DMS114 treated with DMSO at 0.1 percent for 48 hours (cell line): ENCODE results near the gene ADK.

Source experiments
- DNase-seq: peaks from one replicate; lab custom pipeline; 2025; ENCODE audit not compliant: unreplicated experiment; lab: John Stamatoyannopoulos, UW

The ADK gene

DNA sequence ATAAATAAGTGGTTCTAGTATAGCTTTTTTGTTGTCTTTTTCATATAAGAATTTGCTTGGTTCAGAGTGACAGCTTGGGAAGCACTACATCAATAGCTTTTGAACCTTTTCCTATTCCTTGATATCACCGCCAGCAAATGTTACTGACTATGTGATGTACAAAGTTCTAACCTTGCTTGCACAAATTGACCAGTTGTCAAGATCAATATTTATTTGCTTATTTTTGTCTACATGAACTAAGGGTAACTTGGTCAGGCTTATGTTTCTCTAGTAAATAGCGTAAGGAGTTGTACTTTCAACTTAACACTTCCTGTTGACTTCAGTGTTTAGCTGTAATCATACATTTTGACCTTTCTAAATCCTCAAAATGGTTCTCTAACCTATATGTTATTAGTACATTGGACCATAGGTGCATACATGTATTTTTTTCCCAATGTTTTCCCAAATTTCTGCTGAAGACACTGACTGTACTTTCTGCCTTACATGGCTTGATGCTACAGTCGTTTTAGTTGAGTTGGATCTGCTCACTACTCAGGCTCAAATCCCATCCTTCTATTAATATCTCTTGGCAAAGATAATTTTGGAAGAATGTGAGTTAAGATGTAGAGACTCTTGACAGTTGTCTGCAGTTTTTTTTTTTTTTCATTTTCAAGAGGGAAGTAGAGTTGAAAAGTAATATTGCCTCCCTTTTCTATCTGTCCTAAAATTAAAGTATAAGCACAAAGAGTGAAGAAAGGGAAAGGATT, 436.3 kb downstream of the ADK start:
- DNase-seq = no peak

DNA sequence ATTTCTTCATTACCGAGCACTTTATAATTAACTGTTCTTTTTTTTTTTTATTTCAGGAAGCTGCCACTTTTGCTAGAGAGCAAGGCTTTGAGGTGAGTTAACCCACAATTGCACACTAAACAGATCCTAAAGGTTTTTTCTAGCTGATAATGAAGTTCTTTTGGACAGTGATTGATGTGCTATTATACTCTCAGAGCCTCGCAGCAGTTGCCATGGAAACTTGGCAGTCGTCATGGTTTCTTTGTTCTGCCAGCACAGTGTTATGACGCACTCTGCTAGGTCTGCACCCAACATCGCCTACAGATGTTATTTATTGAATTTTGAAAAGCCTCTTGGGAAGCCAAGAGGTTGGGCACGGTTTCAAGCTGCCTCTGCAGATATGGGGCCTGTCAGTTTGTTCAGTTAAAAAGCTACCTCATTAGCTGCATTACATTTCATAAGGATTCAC, 438.2 kb downstream of the ADK start:
- DNase-seq = no peak

DNA sequence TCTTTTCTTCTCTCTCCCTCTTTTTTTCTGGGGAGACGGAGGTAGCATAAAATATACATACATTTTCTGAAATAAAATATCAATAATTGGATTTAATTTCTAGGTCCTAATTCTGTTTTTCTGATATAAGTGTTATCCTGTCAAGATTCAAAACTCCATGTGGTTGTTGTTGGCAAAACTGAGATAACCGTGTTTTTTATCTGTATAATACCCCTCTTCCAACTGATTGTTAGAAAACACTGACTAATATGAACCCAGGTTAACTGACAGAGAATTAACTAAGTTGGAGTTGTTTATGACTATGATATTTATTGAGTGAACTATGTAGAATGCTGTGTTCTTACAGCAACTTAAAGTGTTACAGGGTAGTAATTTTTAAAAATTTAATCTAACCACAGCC, 438.8 kb downstream of the ADK start:
- DNase-seq = no peak

DNA sequence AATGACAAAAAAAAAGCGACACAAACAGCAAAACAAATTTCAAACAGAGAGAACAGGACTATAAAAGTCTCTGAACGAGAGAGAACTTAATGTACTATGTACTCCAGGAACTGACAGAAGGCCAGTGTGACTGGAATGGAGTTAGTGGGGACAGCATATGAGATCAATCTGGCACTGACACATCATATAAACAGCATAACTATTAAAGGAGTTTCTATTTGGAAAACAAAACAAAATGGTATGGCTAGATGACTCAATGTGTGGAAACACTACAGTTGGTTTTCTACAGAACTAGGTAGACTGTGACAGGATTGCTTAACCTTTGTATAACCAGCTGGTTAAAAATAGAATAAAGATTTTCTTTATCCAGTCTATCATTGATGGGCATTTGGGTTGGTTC, 442.4 kb downstream of the ADK start:
- DNase-seq = no peak

DNA sequence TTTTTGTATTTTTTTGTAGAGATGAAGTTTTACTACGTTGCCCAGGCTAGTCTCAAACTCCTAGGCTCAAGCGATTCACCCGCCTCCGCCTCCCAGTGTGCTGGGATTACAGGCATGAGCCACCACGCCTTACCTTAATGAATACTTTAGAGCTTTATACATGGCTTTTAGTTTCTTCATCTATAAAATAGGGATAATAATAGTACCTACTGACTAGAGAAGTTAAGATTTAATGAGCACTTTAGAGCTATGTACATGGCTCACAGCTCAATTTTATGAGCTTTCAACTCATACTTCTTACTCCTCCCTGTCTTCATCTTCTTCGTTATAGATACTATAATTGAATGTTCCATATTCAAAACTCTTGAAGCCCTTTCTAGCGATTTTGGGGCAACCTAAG, 445.7 kb downstream of the ADK start:
- DNase-seq = no peak

DNA sequence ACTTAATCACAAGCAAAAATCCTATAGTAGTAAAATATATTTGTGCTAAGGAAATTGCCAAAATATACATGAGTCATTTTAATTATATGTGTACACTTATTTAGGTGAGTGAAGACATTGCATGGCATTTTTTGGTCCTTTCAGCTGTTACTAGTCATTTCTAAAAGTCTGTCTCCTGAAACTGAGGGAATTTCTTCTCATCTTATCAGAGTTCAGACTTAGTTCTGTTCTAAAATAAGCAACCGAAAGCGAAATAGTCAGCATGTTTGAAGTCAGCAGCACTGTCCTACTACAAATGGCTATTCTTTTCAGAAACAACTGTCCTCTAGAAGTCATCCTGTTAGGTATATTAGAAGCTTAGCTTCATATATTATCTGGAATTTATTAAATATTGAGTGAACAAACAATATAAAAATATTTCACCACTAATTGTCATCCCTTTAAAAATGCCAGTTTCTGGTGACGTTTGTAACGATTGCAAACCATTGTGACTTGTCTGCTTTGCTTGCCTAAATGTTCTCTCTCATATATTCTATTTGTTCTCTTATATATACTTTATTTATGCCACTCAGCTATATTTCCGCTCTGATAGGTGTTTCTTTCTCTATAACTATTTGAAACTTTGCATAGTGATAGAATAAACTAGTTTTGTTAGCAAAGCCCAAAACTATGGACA, 448.0 kb downstream of the ADK start:
- no peak for DNase-seq

DNA sequence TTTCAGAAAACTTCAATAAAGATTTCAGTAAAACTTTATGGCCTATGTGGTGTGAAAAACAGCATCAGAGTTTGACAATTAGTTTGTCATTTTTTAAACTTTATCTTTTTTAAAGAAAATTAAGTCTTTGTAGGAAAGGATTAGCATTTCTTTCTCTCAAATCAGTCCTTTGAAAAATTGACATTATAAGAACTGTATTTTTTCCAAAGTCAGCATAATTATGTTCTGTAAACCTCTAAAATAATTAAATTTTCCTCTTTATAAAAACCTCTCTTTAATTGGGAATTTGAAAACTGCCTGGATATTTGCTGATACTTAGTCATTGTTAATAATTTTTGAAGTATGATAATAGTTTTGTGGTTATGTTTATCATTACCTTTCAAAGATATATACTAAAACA, 448.7 kb downstream of the ADK start:
- no peak for DNase-seq

DNA sequence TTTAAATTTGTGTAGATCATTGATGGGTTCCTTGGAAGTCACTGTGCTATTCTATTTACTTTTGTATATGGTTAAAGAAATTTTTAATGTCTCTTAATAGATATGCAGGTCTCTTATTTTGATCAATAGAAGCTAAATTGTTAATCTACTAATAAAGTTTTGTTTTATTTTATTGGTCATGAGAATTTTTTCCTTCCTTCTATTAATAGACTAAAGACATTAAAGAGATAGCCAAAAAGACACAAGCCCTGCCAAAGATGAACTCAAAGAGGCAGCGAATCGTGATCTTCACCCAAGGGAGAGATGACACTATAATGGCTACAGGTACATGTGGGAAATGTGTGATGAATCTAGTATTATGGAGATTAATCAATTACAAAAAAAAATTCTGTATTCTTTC, 449.1 kb downstream of the ADK start:
- no peak for DNase-seq

DNA sequence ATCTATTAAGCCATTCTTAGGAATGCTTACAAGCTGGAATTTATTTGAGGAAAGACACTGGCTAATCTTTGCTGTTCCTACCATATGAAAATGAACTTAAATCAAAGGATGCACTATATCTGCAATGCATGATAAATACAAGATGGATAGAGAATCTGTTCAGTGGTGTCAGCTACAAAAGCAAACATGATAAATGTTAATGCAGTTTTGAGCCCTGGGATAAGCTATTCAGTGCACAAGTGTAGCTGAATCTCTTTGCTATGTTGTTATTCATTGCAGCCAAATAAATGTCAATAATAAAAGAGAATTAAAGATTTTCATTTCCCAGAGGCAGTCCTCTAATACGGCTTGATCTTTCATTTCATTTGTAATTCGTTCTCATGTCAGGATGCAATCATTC, 451.6 kb downstream of the ADK start:
- DNase-seq = no peak

DNA sequence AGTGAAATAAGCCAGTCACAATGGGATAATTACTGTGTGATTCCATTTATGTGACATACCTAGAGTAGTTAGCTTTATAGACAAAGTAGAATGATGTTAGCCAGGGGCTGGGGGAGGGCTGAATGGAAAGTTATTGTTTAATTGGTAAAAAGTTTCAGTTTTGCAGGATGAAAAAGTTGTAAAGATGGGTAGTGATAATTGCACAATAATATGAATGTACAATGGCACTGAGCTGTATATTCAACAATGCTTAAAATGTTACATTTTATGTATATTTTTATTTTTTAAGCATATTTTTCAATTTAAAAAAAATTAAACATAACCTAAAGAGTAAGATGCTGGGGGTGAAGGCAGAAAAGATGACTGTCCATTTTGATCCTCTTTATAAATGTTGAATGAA, 459.3 kb downstream of the ADK start:
- no peak for DNase-seq

DNA sequence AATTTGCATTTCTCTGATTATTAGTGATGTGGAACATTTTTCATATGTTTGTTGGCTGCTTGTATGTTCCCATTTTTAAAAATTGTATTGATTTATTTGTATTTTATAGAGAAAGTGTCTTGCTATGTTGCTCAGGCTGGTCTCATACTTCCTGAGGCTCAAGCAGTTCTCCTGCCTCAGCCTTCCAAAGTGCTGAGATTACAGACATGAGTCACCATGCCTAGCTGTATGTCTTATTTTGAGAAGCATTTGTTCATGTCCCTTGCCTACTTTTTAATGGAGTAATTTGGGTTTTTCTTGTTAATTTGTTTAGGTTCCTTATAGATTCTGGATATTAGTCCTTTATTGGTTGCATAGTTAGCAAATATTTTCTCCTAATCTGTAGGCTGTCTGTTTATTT, 461.2 kb downstream of the ADK start:
- DNase-seq = no peak

DNA sequence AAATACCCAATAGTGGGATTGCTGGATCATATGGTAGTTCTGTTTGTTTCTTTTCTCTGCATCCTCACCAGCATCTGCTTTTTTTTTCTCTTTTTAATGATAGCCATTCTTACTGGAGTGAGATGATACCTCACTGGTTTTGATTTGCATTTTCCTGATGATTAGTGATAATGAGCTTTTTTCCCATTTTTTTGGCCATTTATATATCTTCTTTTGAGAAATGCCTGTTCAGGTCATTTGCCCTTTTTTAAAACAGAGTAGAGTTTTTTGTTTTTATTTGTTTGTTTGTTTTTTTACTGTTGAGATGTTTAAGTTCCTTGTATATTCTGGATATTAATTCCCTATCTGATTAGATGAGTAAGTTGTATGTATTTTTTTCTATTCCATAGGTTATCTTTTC, 469.6 kb downstream of the ADK start:
- no peak for DNase-seq

DNA sequence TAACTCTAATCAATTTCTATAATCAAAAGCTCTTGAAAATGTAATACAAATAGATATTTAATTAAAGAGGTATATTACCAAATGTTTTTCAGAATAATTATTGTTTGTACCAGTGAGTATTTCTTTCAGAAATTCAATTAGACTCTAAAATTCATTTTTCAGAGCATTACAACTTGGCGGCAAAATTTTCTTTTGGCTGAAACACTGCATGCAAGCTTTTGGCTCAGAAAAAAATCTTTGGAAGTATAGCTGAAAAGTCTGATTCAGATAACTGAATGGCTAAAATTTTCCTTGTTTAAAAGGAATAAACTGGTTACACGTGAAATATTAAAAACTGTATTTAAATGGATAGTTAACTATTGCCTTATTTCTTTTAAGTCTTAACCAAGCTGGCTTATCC, 472.8 kb downstream of the ADK start:
- no peak for DNase-seq

DNA sequence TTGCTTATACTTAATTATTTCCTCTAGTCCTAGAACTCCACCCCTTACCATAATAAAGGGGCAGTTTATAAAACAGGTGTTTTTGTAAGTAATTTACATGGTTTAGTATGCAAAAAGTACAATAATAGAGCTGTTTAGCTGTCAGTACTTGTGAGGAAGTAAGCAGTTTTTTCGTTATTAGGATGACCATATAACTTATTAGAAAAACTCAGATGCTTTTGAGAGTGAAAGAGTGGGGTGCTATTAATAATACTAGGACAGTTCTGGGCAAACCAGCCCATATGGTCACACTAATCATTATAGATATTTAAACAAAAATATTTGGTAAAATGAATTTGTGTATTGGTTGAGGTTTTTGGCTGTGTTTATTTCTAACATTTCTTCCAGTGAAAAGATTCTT, 473.5 kb downstream of the ADK start:
- DNase-seq = no peak

DNA sequence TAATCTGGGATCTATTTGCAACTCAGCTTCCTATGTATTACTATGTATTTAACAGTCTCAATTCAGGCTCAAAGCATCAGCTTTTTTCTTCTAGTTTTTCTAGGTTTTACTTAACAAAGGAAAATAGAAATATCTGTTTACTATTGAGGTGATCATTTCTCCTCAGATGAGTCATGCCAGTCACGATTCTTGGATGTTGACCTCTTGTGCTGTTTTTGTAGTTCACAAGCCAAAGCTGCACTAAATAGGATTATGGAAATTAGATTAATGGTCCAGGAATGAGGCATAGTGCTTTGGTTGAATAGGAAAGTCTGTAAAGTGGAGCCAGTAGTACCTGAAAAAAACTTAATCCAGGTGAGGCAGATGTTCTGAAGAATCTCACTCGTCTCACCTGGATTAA, 477.1 kb downstream of the ADK start:
- DNase-seq = no peak

DNA sequence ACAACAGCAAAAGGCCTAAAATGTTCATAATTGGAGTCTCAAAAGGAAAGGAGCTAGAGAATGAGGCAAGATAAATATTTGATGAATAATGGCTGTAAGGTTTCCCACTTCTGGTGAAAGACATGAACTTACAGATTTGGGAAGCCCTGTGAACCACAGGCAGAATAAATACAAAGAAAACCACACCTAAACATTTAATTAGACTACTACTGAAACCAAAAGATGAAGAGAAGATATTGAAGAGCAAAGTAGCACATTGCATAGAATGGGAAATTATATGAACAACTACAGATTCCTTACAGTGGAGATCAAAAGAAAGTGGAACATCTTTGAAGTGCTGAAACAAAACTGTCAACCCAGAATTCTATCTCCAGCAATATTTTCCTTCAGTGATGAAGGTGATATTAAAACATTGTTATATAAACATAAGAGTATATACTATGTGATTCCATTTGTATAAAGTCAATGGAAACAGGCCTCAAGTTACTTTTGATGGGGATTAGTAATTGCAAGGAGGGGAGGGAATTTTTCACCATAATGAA, 484.0 kb downstream of the ADK start:
- no peak for DNase-seq

DNA sequence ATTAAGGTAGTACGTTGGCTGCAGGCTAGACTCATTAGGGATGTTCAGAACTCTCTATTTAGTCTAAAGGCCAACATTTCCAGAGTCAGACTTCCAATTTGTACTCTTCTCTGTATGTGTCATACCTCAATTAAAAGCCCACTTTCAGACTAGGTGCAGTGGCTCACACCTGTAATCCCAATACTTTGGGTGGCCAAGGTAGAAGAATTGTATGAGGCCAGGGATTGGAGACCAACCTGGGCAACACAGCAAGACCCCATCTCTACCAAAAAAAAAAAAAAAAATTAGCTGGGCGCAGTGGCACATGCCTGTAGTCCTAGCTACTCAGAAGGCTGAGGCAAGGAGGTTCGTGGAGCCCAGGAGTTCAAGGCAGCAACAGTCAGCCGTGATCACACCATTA, 484.6 kb downstream of the ADK start:
- DNase-seq = no peak

DNA sequence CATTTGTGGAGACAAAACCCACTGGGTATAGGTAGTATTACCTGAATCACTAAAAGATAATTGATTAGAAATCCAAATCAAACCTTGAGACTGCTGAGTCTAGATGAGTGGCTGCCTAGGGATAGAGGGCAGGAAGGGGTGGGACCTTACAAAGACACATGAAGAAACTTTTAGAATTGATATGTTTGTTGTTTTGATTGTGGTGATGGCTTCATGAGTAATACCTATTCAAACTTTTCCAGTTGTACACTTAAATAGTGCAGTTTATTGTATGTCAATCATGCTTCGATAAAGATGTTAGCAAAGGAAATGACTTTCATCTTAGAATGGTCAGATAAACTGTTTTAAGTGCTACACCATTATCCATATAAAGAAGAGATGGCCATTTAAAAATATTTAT, 486.7 kb downstream of the ADK start:
- no peak for DNase-seq

DNA sequence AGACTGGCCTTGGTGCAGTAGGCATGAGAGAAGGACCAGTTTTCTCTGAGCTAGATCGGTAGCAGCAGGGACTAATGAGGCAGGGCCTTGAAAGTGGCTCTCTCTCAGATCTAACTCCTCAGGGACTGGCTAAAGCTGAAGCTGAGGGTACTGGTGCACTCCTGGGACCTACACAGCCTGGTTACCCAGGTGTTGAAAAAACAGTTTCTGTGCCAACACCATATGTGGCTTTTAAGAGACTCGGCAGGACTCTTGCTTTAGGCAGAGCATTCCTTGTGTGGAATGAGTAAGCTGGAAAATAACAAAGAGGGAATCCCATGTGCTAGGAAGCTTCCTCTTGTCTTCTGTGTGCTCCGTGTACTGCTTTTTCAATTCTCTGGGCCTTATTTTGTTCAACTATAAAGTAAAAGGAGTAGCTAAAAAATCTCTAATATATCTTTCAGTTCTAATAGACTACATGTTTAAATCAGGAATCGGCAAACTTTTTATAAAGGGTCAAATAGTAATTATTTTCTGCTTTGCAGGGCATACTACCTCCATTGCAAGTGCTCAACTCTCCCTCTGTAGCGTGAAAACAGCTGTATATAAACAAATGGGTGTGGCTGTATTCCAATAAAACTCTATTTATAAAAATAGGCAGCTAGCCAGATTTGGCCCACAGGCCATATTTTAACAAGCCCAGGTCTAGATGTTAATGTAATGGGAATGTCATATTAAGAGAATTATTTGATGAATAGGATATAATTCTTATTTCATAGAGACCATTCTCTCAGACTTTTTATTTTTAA, 489.3 kb downstream of the ADK start:
- DNase-seq = no peak

DNA sequence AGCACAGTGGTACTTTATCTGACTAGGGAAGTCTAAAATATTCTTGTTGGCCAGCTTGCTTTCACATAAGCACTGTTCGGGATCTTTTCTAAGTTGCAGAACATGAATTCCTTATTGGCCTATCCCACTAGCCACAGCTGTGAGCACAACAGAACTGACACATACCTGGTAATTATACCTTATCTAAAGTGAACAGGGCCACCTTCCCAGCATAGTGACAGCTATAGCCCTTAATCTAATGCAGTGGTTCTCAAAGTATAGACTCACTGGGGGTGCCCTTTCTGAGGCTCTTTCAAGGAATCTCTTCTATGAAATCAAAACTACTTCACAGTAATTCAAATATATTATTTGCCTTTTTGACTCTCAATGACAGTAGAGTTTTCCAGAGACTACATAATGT, 490.6 kb downstream of the ADK start:
- DNase-seq = no peak

DNA sequence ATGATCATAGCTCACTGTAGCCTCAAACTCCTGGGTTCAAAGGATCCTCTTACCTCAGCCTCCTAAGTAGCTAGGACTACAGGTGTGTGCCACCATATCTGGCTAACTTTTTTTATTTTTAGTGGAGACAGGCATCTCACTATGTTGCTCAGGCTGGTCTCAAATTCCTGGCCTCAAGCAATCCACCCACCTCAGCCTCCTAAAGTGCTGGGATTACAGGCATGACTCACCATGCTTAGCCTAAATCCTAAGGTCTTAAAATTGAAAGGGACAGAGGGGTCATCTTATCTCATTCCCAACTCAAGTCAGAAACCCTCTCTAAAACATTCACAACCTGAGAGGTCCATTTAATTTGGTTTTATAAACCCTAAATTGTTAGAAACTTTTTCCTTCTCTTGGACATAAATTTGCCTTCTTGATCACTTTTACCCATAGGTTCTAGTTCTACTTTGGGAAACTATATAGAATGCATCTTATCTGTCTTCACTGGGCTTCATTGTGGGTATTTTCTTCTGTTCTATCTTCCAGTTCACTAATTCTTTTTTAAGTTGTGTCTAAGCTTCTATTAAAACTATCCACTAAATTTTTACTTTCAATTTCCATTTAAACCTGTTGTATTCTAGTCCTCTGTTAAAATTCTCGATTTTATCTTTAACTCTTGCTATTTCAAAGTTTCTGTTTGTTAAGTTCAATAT, 492.0 kb downstream of the ADK start:
- no peak for DNase-seq
